Hepatocyte (in vitro differentiated cells): Measurements from ENCODE around the gene AHCYL2.

Source experiments
- CTCF ChIP-seq: fragments of 200-600 bp; sonication (generic); IDR thresholded peaks from 2 replicates; pipeline ENCODE4 v1.5.1; 2016; ENCODE audit warnings: antibody characterized with exemption, mild to moderate bottlenecking; ENCODE audit not compliant: poor library complexity
- EZH2 ChIP-seq: fragments of 200-600 bp; sonication (generic); IDR thresholded peaks from 2 replicates; pipeline ENCODE4 v1.6.1; 2016; ENCODE audit warnings: antibody characterized with exemption, mild to moderate bottlenecking, borderline replicate concordance

- no peak for TF ChIP-seq EZH2
- no peak for TF ChIP-seq CTCF
Measured at GRCh38 chr7:129197771-129198170, 27.1 kb upstream of the AHCYL2 start.
